CD14-positive monocyte (primary cell): ENCODE data around the gene TMEM18. TPM values are rescaled to one million over a fixed set of nuclear protein-coding genes. Genes with fewer than 3 reads are reported as not detected.
A peak's percentile ranks its signal among the peaks of the same experiment; 100 is the strongest.

ENCODE experiments used
- DNase-seq, 3 donors: peaks; one replicate each; pipeline ENCODE4 v3.0.0-alpha.2; 2011 to 2022
- H2AFZ ChIP-seq: 2 replicates; pipeline ENCODE4 v1.6.0; 2012; ENCODE audit warnings: mild to moderate bottlenecking, low read depth, low read length, inconsistent platforms; ENCODE audit not compliant: insufficient read depth, poor library complexity, severe bottlenecking
- H3K27ac ChIP-seq, 2 donors: 1 replicate in 1 of 2; 2 replicates in 1 of 2; pipeline ENCODE4 v1.5.1; 2012 to 2013; ENCODE audit warnings: low read length in 2 of 2, control low read depth in 1 of 2, inconsistent platforms in 1 of 2, low read depth in 1 of 2, mild to moderate bottlenecking in 1 of 2
- H3K27me3 ChIP-seq, 2 donors: one replicate each; pipeline versions ENCODE4 v1.6.0 to v1.6.1; 2011 to 2013; ENCODE audit warnings: low read length in 2 of 2; ENCODE audit not compliant: control insufficient read depth in 2 of 2, insufficient read depth in 2 of 2
- H3K36me3 ChIP-seq, 2 donors: replicated peaks in 1 of 2; 1 replicate in 1 of 2; 2 replicates in 1 of 2; pipeline versions ENCODE4 v1.5.1 to v1.6.1; 2012 to 2013; ENCODE audit warnings: low read length in 2 of 2, control low read depth in 1 of 2, inconsistent platforms in 1 of 2, mild to moderate bottlenecking in 1 of 2; ENCODE audit not compliant: insufficient read depth in 2 of 2, control insufficient read depth in 1 of 2
- H3K4me1 ChIP-seq, 2 donors: 1 replicate in 1 of 2; 2 replicates in 1 of 2; pipeline versions ENCODE4 v1.5.1 to v1.6.1; 2012 to 2013; ENCODE audit warnings: low read length in 2 of 2, control low read depth in 1 of 2, inconsistent platforms in 1 of 2, mild to moderate bottlenecking in 1 of 2, moderate library complexity in 1 of 2; ENCODE audit not compliant: insufficient read depth in 2 of 2, control insufficient read depth in 1 of 2
- H3K4me2 ChIP-seq: replicated peaks from 2 replicates; pipeline ENCODE3; 2012; ENCODE audit warnings: low read length, moderate library complexity, mild to moderate bottlenecking; ENCODE audit not compliant: poor library complexity, severe bottlenecking; ENCODE audit errors: extremely low read depth
- H3K4me3 ChIP-seq, 3 experiments: fragments of 200-600 bp in 1 of 3; sonication (generic) in 1 of 3; replicated peaks in 1 of 3; 1 replicate in 2 of 3; 2 replicates in 1 of 3; pipeline ENCODE4 v1.5.1; 2011 to 2013; ENCODE audit warnings: low read length in 3 of 3, mild to moderate bottlenecking in 3 of 3, control low read depth in 2 of 3, low read depth in 2 of 3, inconsistent platforms in 1 of 3, moderate library complexity in 1 of 3
- H3K79me2 ChIP-seq: 2 replicates; pipeline ENCODE4 v1.6.0; 2012; ENCODE audit warnings: mild to moderate bottlenecking, control low read depth, inconsistent platforms, low read length, moderate library complexity; ENCODE audit not compliant: insufficient read depth
- H3K9ac ChIP-seq: 2 replicates; pipeline ENCODE4 v1.6.0; 2017; ENCODE audit warnings: low read length, mild to moderate bottlenecking; ENCODE audit not compliant: insufficient read depth, poor library complexity, severe bottlenecking
- H3K9me3 ChIP-seq, 2 donors: replicated peaks in 1 of 2; 1 replicate in 1 of 2; 2 replicates in 1 of 2; pipeline versions ENCODE4 v1.5.1 to v1.6.1; 2012 to 2013; ENCODE audit warnings: low read length in 2 of 2, control low read depth in 1 of 2; ENCODE audit not compliant: control insufficient read depth in 1 of 2, insufficient read depth in 1 of 2
- H4K20me1 ChIP-seq: 2 replicates; pipeline ENCODE4 v1.6.0; 2012; ENCODE audit warnings: mild to moderate bottlenecking, low read length, control low read depth, moderate library complexity; ENCODE audit not compliant: insufficient read depth
- H3K27ac Mint-ChIP-seq, 7 donors: one replicate each; pipeline ENCODE4 v1.8.0; 2020; ENCODE audit warnings: mild to moderate bottlenecking in 7 of 7, mixed read lengths in 7 of 7, moderate library complexity in 6 of 7, inconsistent platforms in 2 of 7
- H3K27me3 Mint-ChIP-seq, 3 donors: one replicate each; pipeline ENCODE4 v1.8.0; 2021 to 2022; ENCODE audit warnings: low read depth in 3 of 3, mild to moderate bottlenecking in 3 of 3, mixed read lengths in 3 of 3, moderate library complexity in 3 of 3, inconsistent platforms in 1 of 3
- H3K36me3 Mint-ChIP-seq, 2 donors: one replicate each; pipeline ENCODE4 v1.8.0; 2020; ENCODE audit warnings: mixed read lengths in 2 of 2, inconsistent platforms in 1 of 2, mild to moderate bottlenecking in 1 of 2
- H3K4me1 Mint-ChIP-seq: one replicate; pipeline ENCODE4 v1.8.0; 2020; ENCODE audit warnings: mild to moderate bottlenecking, mixed read lengths
- H3K4me3 Mint-ChIP-seq, 2 donors: one replicate each; pipeline ENCODE4 v1.8.0; 2020; ENCODE audit warnings: mild to moderate bottlenecking in 2 of 2, mixed read lengths in 2 of 2, moderate library complexity in 1 of 2
- H3K9me3 Mint-ChIP-seq, 7 donors: one replicate each; pipeline ENCODE4 v1.8.0; 2020 to 2022; ENCODE audit warnings: mixed read lengths in 7 of 7, mild to moderate bottlenecking in 6 of 7, moderate library complexity in 6 of 7, inconsistent platforms in 2 of 7
- WGBS: methylation state at CpG from one replicate; pipeline ENCODE4 v1.1.5; 2013; ENCODE audit warnings: missing lambda C conversion rate; ENCODE audit not compliant: insufficient coverage; 5-methylcytosine and 5-hydroxymethylcytosine counted together
- intact Hi-C, 2 donors: fragments of 100-400 bp; cut with micrococcal nuclease; formaldehyde crosslinking; loops; one replicate each; pipeline versions ENCODE4 v1.15.0 to v1.15.1; 2023
- polyA plus RNA-seq, 3 donors: library from polyadenylated mRNA; depleted of rRNA in 1 of 3; unstranded in 2 of 3; stranded (reverse) in 1 of 3; fragments of 300-500 nt in 2 of 3; fragments of >200 nt in 1 of 3; fragmentation: Illumina TruSeq in 2 of 3; gene quantifications; 1 replicate in 2 of 3; 2 replicates in 1 of 3; pipeline ENCODE4 v1.2.3, GENCODE V29; 2012 to 2021
- TF ChIP-seq, protein P1 (sequence below): fragments of 200-600 bp; IDR thresholded peaks from one replicate; pipeline ENCODE4 v1.8.0; 2022; ENCODE audit warnings: antibody characterized with exemption, mild to moderate bottlenecking

TMEM18 gene
- polyA plus RNA-seq, 3 donors, result 9.3 to 23.5 (median 21.8) TPM

DNA sequence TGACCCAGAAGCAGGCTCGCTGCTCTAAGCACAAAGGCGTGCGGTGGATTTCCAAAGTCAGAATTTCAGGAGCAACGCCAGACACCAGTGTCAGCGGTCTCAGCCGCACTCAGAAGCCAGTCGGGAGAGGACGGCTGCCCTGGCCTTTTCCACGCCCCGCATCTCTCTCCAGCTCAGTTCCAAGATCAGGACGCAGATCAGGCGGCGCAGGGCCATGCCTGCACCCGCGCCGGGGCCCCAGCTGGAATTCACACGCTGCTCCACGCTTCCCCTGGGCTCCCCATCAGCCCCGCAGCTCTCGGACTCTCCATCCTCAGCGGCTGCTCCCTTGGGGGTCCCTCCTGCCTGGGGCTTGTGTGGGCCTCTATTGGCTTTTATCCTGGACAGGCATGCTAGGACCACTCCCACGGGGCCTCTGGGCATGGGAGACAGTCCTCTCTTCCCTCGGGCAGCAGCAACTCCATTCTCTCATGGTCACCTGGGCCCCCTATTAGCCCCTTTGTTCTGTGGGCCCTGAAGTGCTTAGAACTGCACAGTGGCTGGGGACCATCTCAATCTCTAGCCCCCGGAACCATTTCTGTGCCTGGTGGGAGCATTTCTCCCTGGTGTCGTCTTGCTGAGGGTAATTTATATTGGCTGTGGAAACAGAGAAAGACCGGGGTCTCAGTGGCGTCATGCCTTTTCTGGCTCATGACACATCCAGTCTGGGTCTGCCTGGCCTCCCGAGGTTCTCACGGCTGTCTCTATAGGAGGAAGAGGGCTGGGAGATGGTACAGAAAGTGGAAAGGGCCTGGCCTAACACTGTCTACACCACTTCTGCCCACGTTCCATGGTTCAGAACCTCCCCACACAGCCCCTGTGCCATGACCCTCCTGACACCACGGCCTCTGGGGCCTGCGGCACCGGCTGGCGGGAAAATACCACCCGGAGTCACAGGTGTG is 14.9 kb upstream of the TMEM18 start:
- H3K4me3 Mint-ChIP-seq, result no peak overlapping the region
- H4K20me1 ChIP-seq, result no peaks in the 10 kb centered on the region
- no peak overlapping the region for H3K4me2 ChIP-seq
- H3K27me3 ChIP-seq, result no peaks in the 10 kb centered on the region
- H3K4me3 ChIP-seq, result no peak overlapping the region
- H3K36me3 ChIP-seq, result no peaks in the 10 kb centered on the region
- no peaks in the 10 kb centered on the region for H3K4me1 Mint-ChIP-seq
- intact Hi-C loops, result no loop called here
- no peak overlapping the region for H3K27ac ChIP-seq
- H3K27ac Mint-ChIP-seq, result no peak overlapping the region
- no peaks in the 10 kb centered on the region for H3K36me3 Mint-ChIP-seq
- peaks cover 0 to 4% (median 3%) of the 10 kb centered on the region in 7 donors for H3K9me3 Mint-ChIP-seq
- no peaks in the 10 kb centered on the region for H3K79me2 ChIP-seq
- no peaks in the 10 kb centered on the region for H3K9me3 ChIP-seq
- H2AFZ ChIP-seq, result no peak overlapping the region
- WGBS, result 94% methylated on average over 32 of the region's 35 CpGs
- no peaks in the 10 kb centered on the region for H3K4me1 ChIP-seq
- DNase-seq, result no peak
- peaks cover 4 to 14% (median 12%) of the 10 kb centered on the region in 3 donors for H3K27me3 Mint-ChIP-seq
- TF ChIP-seq, protein P1, sequence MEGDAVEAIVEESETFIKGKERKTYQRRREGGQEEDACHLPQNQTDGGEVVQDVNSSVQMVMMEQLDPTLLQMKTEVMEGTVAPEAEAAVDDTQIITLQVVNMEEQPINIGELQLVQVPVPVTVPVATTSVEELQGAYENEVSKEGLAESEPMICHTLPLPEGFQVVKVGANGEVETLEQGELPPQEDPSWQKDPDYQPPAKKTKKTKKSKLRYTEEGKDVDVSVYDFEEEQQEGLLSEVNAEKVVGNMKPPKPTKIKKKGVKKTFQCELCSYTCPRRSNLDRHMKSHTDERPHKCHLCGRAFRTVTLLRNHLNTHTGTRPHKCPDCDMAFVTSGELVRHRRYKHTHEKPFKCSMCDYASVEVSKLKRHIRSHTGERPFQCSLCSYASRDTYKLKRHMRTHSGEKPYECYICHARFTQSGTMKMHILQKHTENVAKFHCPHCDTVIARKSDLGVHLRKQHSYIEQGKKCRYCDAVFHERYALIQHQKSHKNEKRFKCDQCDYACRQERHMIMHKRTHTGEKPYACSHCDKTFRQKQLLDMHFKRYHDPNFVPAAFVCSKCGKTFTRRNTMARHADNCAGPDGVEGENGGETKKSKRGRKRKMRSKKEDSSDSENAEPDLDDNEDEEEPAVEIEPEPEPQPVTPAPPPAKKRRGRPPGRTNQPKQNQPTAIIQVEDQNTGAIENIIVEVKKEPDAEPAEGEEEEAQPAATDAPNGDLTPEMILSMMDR, result no peak
- H3K9ac ChIP-seq, result no peak overlapping the region

DNA sequence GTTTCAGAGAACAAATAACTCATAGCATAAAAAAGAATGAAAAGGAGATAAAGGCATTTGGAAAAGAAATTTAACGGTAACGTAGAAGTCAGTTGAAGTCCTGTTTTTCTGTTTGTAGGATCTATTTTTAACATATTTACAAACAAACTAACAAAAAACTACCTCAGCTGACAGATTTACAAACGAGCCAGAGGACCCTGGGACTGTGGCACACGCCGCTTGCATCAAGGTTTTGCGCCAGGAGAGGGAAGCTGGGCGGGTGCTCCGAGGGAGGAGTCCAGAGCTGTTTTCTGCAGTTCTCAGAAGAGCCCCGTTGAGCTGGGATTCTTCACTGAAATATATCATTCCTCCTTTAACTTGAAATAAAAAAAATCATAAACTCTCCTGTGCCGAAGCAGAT is 13.6 kb upstream of the TMEM18 start:
- no CpG with 5 or more reads among the region's 10 CpGs for WGBS
- H3K4me1 Mint-ChIP-seq, result no peaks in the 10 kb centered on the region
- Histone ChIP-seq H4K20me1 (no peaks in the 10 kb centered on the region), H3K36me3 (no peaks in the 10 kb centered on the region), H3K27me3 (no peaks in the 10 kb centered on the region), H2AFZ (no peak overlapping the region), H3K4me1 (no peaks in the 10 kb centered on the region), H3K4me2 (no peak overlapping the region), H3K4me3 (no peak overlapping the region), H3K9me3 (peaks cover 8 to 12% of the 10 kb centered on the region in 2 donors), H3K27ac (no peak overlapping the region), H3K79me2 (no peaks in the 10 kb centered on the region), H3K9ac (no peak overlapping the region)
- no peaks in the 10 kb centered on the region for H3K36me3 Mint-ChIP-seq
- H3K4me3 Mint-ChIP-seq, result no peak overlapping the region
- TF ChIP-seq, protein P1, result no peak
- no peak for DNase-seq
- H3K27ac Mint-ChIP-seq, result peak overlapping the region in 1 of 7 donors; percentile 26
- peaks cover 5 to 14% (median 10%) of the 10 kb centered on the region in 7 donors for H3K9me3 Mint-ChIP-seq
- H3K27me3 Mint-ChIP-seq, result peaks cover 4 to 14% (median 11%) of the 10 kb centered on the region in 3 donors
- intact Hi-C loops, result no loop called here
